Measurements from ENCODE around the gene YPEL3.

Gene YPEL3

DNA sequence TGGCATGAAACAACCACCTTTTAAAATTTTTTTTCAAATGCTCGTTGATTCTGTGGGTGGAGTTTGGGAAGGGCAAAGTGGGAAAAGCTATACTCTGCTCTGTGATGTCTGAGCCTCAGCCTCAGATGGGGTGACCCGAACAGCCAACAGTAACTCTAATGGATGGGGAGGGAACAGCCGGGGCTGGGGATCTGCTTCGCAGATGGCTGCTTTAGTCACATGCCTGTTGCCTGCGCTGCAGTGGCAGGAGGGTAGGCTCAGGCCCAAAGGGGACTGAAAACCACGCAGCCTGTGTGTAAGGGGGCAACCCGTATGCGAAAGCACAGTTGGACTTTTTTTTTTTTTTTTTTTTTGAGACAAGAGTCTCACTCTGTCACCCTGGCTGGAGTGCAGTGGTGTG lies 41.9 kb upstream of the YPEL3 start:
- H3K14ac ChIP-seq (ENCODE audit: low read length in 2 of 2), result no peak overlapping the region
- peaks cover 0 to under 1% of the 10 kb centered on the region in 2 experiments for H3K27me3 ChIP-seq (ENCODE audit: control insufficient read depth in 1 of 2, insufficient read depth in 1 of 2, low read length in 2 of 2)
- H3K18ac ChIP-seq (ENCODE audit: low read depth in 1 of 2, low read length in 2 of 2), result no peak overlapping the region
- H3K27ac ChIP-seq (ENCODE audit: low read length, poor library complexity, severe bottlenecking), result no peak overlapping the region
- H3K4me3 ChIP-seq (ENCODE audit: insufficient read depth in 1 of 2, low read depth in 1 of 2, low read length in 2 of 2), result no peak overlapping the region
- H3K36me3 ChIP-seq (ENCODE audit: control insufficient read depth in 1 of 2, insufficient read depth in 2 of 2, low read depth in 1 of 2, low read length in 2 of 2), result no peaks in the 10 kb centered on the region
- no peak overlapping the region for H3K23ac ChIP-seq (ENCODE audit: low read length in 2 of 2)
- no peak overlapping the region for H2BK120ac ChIP-seq (ENCODE audit: low read depth, low read length)
- no peak for DNase-seq
- no peaks in the 10 kb centered on the region for H3K79me1 ChIP-seq (replicated peaks; ENCODE audit: low read length, poor library complexity, severe bottlenecking)
- no peak overlapping the region for H2AFZ ChIP-seq (ENCODE audit: low read depth, low read length)
- H2BK15ac ChIP-seq (ENCODE audit: low read depth, poor library complexity, severe bottlenecking), result no peak overlapping the region
- H3K4me2 ChIP-seq (ENCODE audit: low read length, poor library complexity, severe bottlenecking), result no peak overlapping the region
- 89% methylated on average over 8 of the region's 8 CpGs for WGBS
- H3K9ac ChIP-seq (ENCODE audit: low read length), result no peak overlapping the region
- no peak overlapping the region for H4K8ac ChIP-seq (ENCODE audit: low read length)
- H4K91ac ChIP-seq (ENCODE audit: low read length), result no peak overlapping the region
- H2AK5ac ChIP-seq (ENCODE audit: low read length, severe bottlenecking), result no peak overlapping the region
- H3K9me3 ChIP-seq (ENCODE audit: control insufficient read depth, low read length), result no peaks in the 10 kb centered on the region
- no peak overlapping the region for H2BK12ac ChIP-seq (ENCODE audit: low read length in 2 of 2)
- no peak overlapping the region for H3K4ac ChIP-seq (ENCODE audit: low read depth in 1 of 2, low read length in 2 of 2)
- no peaks in the 10 kb centered on the region for H3K4me1 ChIP-seq (ENCODE audit: control insufficient read depth, insufficient read depth, low read depth, low read length)
- H2BK5ac ChIP-seq (ENCODE audit: low read depth, low read length, poor library complexity, severe bottlenecking), result no peak overlapping the region

GRCh38 chr16:30136971-30137605 lies 41.1 kb upstream of the YPEL3 start:
- no peak overlapping the region for H3K4ac ChIP-seq (ENCODE audit: low read depth in 1 of 2, low read length in 2 of 2)
- no peak overlapping the region for H3K9ac ChIP-seq (ENCODE audit: low read length)
- no peak overlapping the region for H2BK120ac ChIP-seq (ENCODE audit: low read depth, low read length)
- no peaks in the 10 kb centered on the region for H3K9me3 ChIP-seq (ENCODE audit: control insufficient read depth, low read length)
- no peak overlapping the region for H3K4me2 ChIP-seq (ENCODE audit: low read length, poor library complexity, severe bottlenecking)
- no peak overlapping the region for H2AK5ac ChIP-seq (ENCODE audit: low read length, severe bottlenecking)
- DNase-seq, result no peak
- no peak overlapping the region for H2BK15ac ChIP-seq (ENCODE audit: low read depth, poor library complexity, severe bottlenecking)
- no peak overlapping the region for H2BK5ac ChIP-seq (ENCODE audit: low read depth, low read length, poor library complexity, severe bottlenecking)
- 81% methylated on average over 11 of the region's 11 CpGs for WGBS
- H3K36me3 ChIP-seq (ENCODE audit: control insufficient read depth in 1 of 2, insufficient read depth in 2 of 2, low read depth in 1 of 2, low read length in 2 of 2), result no peaks in the 10 kb centered on the region
- H3K27ac ChIP-seq (ENCODE audit: low read length, poor library complexity, severe bottlenecking), result no peak overlapping the region
- H3K14ac ChIP-seq (ENCODE audit: low read length in 2 of 2), result no peak overlapping the region
- H3K4me3 ChIP-seq (ENCODE audit: insufficient read depth in 1 of 2, low read depth in 1 of 2, low read length in 2 of 2), result no peak overlapping the region
- H2AFZ ChIP-seq (ENCODE audit: low read depth, low read length), result no peak overlapping the region
- H2BK12ac ChIP-seq (ENCODE audit: low read length in 2 of 2), result no peak overlapping the region
- no peaks in the 10 kb centered on the region for H3K27me3 ChIP-seq (ENCODE audit: control insufficient read depth in 1 of 2, insufficient read depth in 1 of 2, low read length in 2 of 2)
- no peaks in the 10 kb centered on the region for H3K4me1 ChIP-seq (ENCODE audit: control insufficient read depth, insufficient read depth, low read depth, low read length)
- H3K18ac ChIP-seq (ENCODE audit: low read depth in 1 of 2, low read length in 2 of 2), result no peak overlapping the region
- H4K91ac ChIP-seq (ENCODE audit: low read length), result no peak overlapping the region
- H3K79me1 ChIP-seq (replicated peaks; ENCODE audit: low read length, poor library complexity, severe bottlenecking), result no peaks in the 10 kb centered on the region
- no peak overlapping the region for H4K8ac ChIP-seq (ENCODE audit: low read length)
- H3K23ac ChIP-seq (ENCODE audit: low read length in 2 of 2), result no peak overlapping the region

GRCh38 chr16:30132591-30132990 lies 36.6 kb upstream of the YPEL3 start:
- H2AFZ ChIP-seq (ENCODE audit: low read depth, low read length), result no peak overlapping the region
- H3K79me1 ChIP-seq (replicated peaks; ENCODE audit: low read length, poor library complexity, severe bottlenecking), result no peaks in the 10 kb centered on the region
- no peak overlapping the region for H3K4ac ChIP-seq (ENCODE audit: low read depth in 1 of 2, low read length in 2 of 2)
- H3K4me2 ChIP-seq (ENCODE audit: low read length, poor library complexity, severe bottlenecking), result no peak overlapping the region
- H3K27ac ChIP-seq (ENCODE audit: low read length, poor library complexity, severe bottlenecking), result no peak overlapping the region
- H3K9me3 ChIP-seq (ENCODE audit: control insufficient read depth, low read length), result no peaks in the 10 kb centered on the region
- H4K8ac ChIP-seq (ENCODE audit: low read length), result no peak overlapping the region
- no peaks in the 10 kb centered on the region for H3K4me1 ChIP-seq (ENCODE audit: control insufficient read depth, insufficient read depth, low read depth, low read length)
- no peaks in the 10 kb centered on the region for H3K36me3 ChIP-seq (ENCODE audit: control insufficient read depth in 1 of 2, insufficient read depth in 2 of 2, low read depth in 1 of 2, low read length in 2 of 2)
- no peak overlapping the region for H3K4me3 ChIP-seq (ENCODE audit: insufficient read depth in 1 of 2, low read depth in 1 of 2, low read length in 2 of 2)
- H2BK5ac ChIP-seq (ENCODE audit: low read depth, low read length, poor library complexity, severe bottlenecking), result no peak overlapping the region
- no peak overlapping the region for H2BK15ac ChIP-seq (ENCODE audit: low read depth, poor library complexity, severe bottlenecking)
- H3K14ac ChIP-seq (ENCODE audit: low read length in 2 of 2), result no peak overlapping the region
- no peaks in the 10 kb centered on the region for H3K27me3 ChIP-seq (ENCODE audit: control insufficient read depth in 1 of 2, insufficient read depth in 1 of 2, low read length in 2 of 2)
- no peak overlapping the region for H2BK12ac ChIP-seq (ENCODE audit: low read length in 2 of 2)
- H3K9ac ChIP-seq (ENCODE audit: low read length), result no peak overlapping the region
- H2BK120ac ChIP-seq (ENCODE audit: low read depth, low read length), result no peak overlapping the region
- H4K91ac ChIP-seq (ENCODE audit: low read length), result no peak overlapping the region
- 71% methylated on average over 3 of the region's 3 CpGs for WGBS
- H3K23ac ChIP-seq (ENCODE audit: low read length in 2 of 2), result no peak overlapping the region
- no peak for DNase-seq
- H3K18ac ChIP-seq (ENCODE audit: low read depth in 1 of 2, low read length in 2 of 2), result no peak overlapping the region
- H2AK5ac ChIP-seq (ENCODE audit: low read length, severe bottlenecking), result no peak overlapping the region

DNA sequence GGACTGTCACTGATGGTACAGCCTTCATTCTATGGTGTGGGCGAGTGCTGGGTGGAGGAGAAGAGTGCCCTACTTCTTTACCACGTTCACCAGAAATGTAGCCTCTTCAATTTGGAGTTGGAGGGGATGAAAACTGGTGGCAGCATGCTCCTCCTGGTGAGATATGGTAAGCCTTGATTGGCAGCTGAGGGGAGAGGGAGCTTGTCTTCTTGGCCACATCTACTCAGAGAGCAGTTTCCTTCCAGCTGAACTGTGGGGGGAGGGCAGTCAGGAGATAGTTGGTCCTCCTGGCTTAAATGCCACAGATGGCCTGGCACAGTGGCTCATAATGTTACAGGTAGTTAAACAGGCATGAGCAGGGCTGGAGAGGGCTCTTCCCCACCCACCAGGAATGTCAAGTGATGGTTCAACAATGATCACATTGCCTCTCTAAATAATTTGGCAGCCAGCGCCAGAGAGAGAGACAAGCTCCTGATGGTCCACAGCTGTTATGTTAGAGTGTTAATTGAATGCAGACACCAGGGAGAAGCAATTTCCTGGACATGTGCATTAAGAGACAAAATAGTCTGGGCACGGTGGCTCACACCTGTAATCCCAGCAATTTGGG lies 36.0 kb upstream of the YPEL3 start:
- Histone ChIP-seq H4K8ac (ENCODE audit: low read length) (no peak overlapping the region), H2AFZ (ENCODE audit: low read depth, low read length) (no peak overlapping the region), H3K27me3 (ENCODE audit: control insufficient read depth in 1 of 2, insufficient read depth in 1 of 2, low read length in 2 of 2) (no peaks in the 10 kb centered on the region), H3K9ac (ENCODE audit: low read length) (no peak overlapping the region), H4K91ac (ENCODE audit: low read length) (no peak overlapping the region), H2BK12ac (ENCODE audit: low read length in 2 of 2) (no peak overlapping the region), H3K9me3 (ENCODE audit: control insufficient read depth, low read length) (no peaks in the 10 kb centered on the region), H3K18ac (ENCODE audit: low read depth in 1 of 2, low read length in 2 of 2) (no peak overlapping the region), H2BK120ac (ENCODE audit: low read depth, low read length) (no peak overlapping the region), H2AK5ac (ENCODE audit: low read length, severe bottlenecking) (no peak overlapping the region), H3K23ac (ENCODE audit: low read length in 2 of 2) (no peak overlapping the region), H2BK5ac (ENCODE audit: low read depth, low read length, poor library complexity, severe bottlenecking) (no peak overlapping the region), H3K36me3 (ENCODE audit: control insufficient read depth in 1 of 2, insufficient read depth in 2 of 2, low read depth in 1 of 2, low read length in 2 of 2) (no peaks in the 10 kb centered on the region), H3K27ac (ENCODE audit: low read length, poor library complexity, severe bottlenecking) (no peak overlapping the region), H3K4me1 (ENCODE audit: control insufficient read depth, insufficient read depth, low read depth, low read length) (no peaks in the 10 kb centered on the region), H3K79me1 (replicated peaks; ENCODE audit: low read length, poor library complexity, severe bottlenecking) (no peaks in the 10 kb centered on the region), H2BK15ac (ENCODE audit: low read depth, poor library complexity, severe bottlenecking) (no peak overlapping the region), H3K4me3 (ENCODE audit: insufficient read depth in 1 of 2, low read depth in 1 of 2, low read length in 2 of 2) (no peak overlapping the region), H3K4ac (ENCODE audit: low read depth in 1 of 2, low read length in 2 of 2) (no peak overlapping the region), H3K4me2 (ENCODE audit: low read length, poor library complexity, severe bottlenecking) (no peak overlapping the region), H3K14ac (ENCODE audit: low read length in 2 of 2) (no peak overlapping the region)
- no peak for DNase-seq
- WGBS, result 81% methylated on average over 4 of the region's 4 CpGs
